Measurements from ENCODE around the gene LEMD2.
A peak's percentile ranks its signal among the peaks of the same experiment; 100 is the strongest.

LEMD2 gene

DNA sequence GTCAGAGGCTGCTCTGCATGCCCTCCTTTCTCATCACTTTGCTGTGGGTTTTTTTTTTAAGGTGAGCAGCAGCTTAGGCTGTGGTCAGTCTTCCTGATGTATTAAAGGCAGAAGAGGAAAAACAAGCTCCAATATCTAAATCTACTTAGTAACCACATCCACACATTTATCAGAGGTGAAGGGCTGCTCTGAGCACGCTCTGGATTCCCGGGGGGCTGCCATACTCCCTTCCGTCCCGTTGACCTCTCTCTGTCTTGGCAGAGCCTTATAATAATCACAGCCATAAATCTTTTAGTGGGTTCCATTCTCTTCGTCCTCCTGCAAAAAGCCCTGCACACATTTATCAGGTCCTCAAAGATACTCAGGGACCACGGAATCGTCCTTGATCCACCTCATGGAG lies 2.7 kb upstream of the LEMD2 start:
- no peak for DNase-seq

DNA sequence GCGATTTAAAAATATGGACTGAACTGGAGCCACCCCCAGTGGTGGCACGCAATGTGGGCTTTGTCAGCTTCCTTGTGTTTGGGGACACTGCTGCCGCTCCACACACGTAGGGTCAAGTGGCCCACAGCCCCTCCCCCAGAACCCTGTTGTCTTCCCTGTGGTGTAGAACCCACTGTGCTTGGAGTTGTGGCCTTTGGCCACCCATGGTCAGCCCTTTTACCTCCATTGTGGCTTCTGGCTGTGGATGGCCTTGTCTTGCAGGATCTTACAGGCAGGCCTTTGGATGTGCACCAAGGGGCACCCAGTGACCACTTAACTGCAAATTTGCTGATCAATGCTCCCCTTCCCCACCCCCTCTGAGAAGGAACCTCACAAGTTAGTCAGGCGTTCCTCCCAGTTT lies 2.0 kb upstream of the LEMD2 start:
- DNase-seq, result no peak

DNA sequence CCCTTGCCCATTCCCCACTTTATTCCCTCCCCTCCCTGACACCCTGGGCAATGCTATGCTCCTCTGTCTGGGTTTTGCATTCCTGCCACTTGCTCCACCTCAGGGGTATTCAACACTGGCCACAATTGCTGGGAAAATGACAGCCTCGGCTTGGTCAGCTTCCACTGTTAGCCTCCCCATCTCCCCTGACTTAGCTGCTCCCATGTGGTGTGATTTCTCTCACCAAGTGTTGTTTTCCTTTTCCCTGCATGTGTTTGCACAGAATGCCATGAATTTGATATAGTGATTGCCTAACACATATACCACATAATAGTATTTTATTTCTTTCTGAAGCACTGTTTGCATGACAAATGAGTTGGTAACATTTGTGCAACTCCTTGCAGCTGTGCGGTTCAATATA lies 1.4 kb upstream of the LEMD2 start:
- DNase-seq, result no peak

DNA sequence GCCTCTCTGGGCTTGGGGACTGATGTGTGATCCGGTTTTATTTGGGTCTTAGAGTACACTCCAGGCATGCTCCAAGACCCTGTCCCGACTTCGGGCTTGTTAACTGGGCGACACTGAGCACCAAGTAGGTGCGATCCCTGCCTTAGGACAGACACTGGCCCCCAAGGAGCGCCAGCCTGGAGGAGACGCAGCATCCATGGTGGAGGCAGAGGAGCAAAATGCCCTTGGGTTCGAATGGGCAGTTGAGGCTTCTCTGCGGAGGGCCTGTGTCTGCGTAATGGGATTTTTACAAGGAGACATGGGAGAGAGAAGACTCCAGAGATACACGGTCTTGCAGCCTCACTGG lies 593 bp upstream of the LEMD2 start:
- no peak for DNase-seq

DNA sequence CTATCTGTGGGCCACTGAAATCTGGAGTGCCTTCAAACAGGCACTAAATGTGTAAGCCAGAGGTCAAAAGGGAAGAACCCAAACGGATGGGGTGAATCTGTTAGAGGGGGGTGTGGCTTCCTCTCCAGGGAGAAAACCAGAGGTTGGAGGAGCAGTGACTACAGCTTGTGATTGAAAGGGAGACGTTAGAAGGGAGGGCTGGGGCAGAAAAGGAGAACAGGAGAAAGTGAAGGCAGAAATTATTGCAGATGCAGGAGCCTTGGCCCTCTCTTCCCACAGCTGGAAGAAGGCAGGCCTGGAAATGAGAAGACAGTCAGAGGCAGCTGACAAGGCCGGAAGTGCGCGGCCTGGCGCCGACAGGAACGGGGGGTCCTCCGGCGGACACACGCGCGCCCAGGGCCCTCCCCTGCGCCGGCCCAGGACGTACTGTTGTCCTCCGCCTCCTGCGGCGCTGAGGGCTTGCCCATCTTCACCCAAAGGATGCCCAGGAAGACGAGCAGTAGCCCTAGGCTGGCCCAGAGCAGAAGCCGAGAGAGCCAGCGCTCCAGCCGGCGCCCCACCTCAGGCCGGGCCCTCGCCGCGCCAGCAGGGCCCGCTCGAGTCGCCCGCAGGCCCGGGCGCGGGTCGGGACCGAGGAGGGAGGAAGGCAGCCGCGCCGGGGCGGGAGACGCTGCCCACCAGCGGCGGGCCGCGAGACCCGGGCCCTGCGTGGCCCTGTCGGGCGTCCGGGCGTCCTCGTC lies 806 bp downstream of the LEMD2 start:
- DNase-seq, result peak; percentile 31

DNA sequence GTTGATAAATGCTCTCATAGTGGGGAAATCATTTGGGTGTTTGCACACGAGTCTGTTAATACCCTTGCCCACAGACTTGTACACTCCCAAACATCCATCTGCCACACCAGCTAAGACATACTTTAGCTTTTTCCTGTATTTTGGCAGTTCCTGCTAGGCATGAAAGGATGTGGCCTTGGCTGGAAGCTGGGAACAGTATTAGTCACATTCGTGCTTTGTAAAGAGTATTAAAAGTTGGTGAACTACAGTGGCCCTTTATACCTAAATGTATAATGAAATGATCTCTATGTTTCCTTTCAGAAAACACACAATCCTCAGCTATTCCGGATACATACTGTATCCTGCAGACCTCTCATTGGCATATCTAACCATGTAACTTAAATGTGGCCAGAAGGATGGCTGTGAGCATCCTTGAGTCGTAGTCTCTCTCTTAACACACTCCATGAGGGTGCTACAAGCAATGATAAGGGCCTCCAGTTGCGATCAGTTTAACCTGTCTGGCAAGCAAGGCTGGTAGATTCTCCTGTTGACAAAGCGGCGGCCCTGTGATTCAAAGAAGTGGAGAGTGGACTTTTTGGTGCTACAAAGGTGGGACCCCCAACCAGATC lies 1.5 kb downstream of the LEMD2 start:
- no peak for DNase-seq

DNA sequence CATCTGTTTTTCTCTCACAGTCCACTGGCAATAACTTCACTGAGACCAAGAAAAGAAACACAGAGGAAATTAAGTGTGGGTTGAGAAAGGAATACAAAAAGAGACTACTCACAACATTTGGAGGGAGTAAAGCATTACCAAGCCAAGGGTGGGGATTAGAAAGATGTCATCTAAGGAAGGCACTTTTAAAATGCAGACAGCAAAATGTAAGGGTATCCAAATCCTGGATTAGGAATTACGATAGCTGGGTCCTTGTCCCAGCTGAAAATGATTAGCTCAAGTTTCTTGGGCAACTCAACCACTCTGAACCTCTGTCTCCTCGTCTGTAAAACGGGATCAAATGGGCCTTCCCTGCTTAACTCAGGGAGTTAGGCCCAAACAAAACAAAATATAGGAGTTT lies 2.2 kb downstream of the LEMD2 start:
- DNase-seq, result no peak

DNA sequence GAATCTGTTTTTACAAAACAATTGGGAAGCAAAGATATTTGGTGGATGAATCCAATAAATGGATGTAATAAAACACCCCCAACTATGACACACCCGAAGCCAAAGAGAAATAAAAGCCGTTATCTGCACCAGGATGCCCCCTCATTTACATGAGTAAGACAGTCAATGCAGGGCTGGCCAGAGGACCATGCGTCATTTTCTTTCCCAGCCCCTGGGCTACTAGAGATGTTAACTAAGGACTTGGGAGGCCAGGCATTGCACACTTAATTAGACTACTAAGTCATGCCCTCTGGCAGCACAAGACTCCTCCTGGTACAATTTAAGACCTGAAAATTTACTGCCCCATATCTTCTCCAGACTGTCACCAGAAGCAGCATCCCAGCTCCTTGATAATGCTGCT lies 3.2 kb downstream of the LEMD2 start:
- DNase-seq, result no peak

DNA sequence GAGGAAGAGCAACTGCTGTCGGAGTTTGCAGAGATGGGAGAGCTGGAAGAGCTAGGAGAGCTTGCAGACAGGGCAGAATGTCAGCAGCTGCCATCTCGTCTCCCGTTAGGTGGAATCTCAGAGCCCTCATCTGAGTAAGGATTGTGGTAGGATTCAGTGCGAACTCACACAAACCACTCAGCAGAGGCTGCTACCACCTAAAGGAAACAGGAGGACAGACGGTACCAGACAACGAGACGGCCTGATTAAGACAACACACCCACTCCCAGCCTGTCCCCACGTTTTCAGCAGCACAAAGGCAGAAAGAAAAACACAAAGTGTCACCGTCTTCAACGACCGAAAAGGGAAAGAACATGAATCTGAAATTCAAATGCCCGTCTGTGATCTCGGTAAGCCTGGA lies 4.1 kb downstream of the LEMD2 start:
- DNase-seq, result no peak

DNA sequence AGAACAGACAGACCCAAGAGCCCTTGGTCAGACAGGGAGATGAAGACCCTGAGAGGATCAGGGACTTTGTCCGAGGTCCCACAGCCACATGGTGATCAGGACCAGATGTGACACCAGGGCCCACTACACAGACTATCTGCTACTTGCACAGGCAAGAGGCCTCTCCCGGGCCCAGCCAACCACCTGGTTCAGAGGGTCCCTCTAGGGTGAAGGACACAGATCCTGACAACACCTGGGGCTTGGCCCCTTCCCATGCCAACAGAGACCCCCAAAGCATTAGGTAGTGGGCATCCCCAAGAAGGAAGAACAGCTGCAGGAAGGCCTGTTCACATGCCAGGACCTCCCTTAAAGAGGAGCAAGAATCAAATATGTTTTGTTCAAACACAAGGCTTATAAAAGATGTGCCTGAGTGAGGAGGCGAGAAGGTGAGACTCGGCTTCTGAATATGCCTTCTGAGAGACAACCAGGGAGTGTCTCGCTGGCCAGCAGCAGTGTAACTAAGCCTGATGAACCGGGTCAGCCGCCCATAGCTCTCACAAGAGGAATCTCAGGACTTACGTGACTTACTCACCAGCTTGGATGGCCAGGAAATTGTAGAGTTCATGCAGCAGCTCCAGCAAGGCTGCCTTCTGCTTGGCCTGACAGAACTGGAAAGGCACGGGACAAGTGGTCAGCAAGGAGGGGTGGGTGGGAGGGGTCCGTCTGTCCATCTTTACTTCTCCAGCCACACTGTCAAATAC lies 5.0 kb downstream of the LEMD2 start:
- DNase-seq, result no peak

DNA sequence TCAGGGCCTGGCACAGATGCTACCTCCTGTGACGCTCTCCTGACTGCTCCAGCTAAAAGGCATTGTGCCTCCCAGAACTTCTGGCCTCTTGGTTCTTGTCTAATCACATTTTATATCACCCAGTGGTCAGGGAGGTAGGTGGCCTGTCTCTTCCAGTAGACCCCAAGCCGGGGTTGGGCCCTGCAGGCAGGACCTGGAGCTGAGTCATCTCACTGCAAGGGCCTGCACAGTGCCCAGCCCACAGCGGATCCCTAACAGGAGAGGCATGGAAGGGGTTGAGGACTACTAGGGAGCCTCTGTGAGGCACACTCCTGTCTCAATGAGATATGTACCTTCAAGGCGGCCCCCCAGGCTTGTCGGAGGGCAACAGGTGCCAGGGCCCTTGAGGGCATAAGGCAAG lies 6.4 kb downstream of the LEMD2 start:
- DNase-seq, result no peak

DNA sequence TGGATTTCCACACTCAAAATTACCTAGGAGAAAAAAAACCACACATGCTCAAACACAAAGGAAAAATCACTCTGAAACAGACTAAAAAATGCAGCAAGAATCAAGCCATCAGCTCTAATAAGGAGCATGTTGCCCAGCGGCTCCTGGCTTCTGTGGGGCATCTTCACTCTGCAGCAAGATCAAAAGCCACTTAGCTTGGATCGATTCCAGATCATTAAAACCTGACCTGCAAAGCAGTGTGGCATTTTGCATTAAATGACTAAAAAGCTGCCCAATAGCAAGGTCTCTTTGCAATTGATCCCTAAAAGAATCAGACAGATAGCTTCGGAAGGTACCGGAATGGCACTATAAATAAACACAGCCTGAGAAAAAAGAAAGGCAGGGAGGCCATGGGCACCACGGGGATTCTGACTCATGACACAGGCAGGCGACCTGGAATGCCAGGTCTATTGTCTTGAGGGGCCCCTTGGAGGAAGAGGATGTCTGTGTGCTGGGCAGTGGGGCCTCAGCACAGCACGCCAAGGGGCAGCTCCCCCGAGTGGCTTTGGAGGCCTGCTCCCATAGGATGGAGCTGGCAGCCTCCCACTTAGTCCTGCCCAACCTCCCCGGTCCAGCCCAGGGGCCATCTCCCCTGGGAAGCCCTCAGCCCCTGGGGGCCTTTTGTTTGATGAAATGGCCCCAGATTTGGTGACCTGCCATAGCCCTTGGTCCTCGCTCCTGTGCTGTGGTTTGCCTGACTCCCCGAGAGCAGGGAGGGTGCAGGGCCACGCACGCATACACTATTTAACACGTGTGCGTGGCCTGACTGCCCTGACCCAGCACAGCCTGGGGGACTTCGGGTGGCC lies 7.6 kb downstream of the LEMD2 start:
- no peak for DNase-seq

DNA sequence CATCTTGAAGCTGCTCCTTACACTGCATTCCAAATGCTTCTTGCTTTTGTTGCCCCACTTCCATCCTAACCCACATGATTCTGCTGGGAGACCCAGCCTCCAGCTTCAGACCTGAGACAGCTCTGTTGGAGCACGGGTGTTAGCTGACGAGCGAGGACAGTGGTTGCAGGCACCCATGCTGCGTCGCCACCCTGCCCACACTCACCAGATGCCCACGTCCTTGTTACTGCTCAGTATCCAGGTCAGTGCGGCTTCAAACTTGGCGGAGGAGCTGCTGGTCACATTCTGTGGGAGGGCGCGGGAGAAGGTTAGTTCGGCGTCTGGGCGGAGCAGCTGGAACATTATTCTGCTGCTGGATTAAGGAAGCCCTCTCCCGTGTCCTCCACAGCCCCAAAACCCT lies 9.0 kb downstream of the LEMD2 start:
- no peak for DNase-seq

DNA sequence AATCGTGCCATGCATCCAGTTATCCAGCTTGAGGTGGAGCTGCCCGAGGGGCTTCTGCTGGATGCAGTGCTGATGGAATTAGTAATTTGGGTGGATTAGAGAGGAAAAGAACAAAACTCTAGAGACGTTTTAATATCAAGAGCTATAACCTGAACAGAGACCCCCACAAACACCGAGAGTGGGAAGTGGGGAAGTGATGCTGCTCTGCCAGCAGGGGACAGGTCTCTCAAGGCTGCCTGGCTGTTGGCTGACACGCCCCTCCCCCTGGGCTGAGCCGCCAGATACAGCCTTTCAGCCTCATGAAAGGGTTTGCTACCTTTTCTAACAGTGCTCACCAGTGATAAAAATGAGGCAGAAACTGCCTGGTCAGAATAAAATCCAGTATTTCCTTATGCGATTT lies 9.6 kb downstream of the LEMD2 start:
- DNase-seq, result no peak

DNA sequence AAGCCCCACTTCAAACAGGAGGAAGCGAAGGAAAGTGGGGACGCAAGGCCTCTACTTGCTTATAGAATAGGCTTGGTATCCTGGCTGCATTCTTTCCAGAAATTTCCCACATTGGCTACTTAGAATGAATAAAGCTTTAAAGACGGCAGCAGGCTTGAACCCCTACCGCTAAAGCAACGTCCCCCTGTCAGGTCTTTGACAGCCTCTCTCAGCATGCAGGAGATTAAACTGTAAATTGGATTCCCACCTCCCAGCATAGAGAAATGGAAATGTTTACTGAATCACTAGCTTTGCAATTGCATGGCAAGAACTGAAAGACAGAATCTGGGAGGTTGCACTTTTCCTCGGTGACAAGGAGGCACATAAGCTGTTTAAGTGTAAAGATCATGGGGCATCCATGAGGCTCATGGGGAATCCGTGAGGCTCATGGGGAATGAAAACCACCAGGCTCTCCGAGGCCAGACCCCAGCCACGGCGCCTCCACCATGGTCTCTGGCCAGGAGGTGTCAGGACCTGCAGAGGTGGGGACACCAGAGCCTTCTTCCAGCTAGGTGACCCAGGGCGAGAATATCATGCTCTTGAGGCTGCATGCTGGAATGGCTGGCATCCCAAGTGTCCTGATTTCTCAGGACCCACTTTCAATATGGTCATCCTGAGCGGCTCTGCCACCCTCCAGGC lies 10.3 kb downstream of the LEMD2 start:
- DNase-seq, result no peak

DNA sequence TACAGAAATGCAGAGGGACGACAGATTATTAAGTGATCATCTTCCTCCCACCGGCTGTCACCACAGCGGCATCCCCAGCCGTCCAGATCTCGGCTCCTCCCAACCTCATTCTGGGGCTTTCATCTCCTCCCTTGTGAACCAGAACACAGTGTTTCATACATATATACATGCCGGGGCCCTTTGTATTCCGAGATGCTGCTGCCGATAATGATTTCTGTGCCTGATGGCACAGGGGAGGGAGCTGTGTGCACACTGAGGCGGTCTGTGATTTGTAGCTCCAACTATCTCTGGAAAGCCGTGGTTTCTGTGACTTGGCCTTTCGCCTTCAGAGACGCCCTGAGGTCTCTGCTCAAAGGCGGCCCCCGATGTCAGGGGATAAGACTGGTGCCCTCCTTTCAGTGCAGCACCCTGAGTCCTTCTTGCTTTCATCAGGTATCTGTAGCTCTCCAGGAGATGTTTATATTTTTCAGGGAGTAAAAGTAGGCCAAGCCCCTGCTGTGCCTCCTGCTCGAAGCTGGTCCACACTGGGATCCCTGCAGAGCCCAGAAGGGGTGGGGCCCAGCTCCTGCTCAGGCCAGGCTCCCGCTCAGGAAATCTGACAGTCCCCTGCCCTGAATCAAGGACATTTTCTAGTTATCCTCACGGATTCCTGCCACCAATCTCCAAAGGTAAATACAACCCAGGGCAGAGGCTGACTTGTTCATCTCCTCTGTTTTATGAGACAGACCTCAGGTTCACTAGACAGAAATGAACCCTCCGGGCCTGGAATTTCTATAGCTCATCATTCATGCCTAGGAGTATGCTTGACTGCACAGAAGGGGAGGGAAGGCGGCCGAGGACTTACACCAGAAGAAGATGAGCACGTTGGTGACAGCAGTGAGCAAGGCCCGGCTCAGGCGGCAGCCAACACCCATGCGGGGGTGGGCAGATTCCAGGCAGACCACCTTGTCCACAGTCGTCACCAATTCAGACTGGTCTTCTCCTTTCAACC lies 11.2 kb downstream of the LEMD2 start:
- DNase-seq, result no peak

DNA sequence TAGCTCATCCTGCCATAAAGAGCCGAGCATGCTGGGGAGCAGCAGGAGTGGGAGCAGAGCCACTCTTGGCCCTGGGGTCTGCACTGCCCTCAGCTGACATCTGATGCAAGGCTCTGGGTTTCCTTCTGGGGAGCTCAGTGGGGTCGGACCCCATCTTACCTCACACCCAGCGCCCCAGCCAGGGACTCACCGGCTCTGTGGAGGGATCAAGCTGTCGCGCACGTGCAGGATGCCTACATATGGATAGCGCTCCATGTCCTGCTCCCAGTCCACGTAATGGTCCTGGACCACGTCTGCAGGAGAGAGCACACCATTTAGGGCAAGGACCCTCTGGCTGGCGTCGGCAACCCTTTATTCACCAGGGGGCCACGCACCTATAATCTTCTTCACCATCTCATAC lies 12.2 kb downstream of the LEMD2 start:
- DNase-seq, result no peak

DNA sequence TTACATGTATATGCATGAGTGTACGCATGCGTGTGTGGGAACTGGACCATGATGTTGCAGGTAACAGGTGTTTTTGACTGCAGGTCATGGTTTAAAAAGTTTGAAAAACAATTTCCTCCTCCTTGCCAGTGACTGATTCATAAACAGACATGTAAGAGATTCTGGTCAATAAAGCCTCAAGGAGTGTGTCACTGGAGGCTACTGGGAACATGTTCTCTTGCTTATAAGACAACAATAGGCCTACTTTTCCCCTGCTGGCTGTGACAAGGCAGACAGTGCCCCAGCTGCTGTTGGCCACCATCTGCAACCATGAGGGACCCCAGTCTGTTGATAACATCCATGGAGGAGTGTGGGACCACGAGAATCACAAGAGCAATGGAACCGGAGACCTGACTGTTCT lies 12.7 kb downstream of the LEMD2 start:
- DNase-seq, result no peak

DNA sequence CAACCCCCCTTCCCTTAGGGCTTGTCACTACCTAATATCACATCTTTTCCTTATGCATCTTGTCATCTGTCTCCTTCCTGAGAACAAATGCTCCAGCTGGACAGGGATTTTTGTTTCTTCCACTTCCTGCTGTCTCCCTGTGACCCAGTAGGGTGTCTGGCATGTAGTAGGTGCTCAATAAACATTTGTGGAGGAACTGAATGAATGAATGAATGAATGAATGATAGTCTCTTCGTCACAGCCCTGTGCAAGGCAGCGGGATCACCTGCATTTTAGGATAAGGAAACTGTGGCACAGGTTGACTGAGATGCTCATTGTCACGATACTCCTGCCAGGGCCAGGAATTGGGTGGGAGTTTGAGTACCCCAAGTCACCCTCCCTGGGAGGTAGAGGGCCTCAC lies 14.2 kb downstream of the LEMD2 start:
- no peak for DNase-seq

DNA sequence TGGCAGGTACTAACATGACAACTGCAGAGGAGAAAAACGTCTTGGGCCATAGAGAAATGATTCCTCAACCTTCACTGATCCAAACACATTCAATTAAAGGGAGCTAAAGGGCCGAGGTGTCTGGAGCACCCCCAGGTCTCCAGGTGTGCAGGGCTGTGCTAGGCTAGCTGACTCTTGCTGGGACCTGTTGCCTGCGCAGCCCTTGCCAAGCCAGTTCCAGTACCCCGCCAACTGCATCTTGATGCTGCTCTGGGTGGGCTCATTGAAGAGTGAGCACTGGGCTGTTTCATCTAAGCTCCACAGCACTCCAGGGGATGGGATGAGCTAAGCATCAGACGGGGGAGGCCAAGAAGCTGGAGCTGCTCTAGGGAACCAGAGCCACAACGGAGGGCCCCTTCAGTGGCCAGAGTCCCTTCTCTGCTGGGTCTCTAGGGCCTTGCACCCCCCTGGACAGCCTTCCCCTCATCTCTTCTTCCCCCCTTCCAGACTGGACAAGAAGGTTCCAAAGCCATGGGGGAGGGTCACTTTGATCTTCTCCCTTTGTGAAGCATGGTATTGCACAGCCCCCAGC lies 15.9 kb downstream of the LEMD2 start:
- DNase-seq, result no peak

DNA sequence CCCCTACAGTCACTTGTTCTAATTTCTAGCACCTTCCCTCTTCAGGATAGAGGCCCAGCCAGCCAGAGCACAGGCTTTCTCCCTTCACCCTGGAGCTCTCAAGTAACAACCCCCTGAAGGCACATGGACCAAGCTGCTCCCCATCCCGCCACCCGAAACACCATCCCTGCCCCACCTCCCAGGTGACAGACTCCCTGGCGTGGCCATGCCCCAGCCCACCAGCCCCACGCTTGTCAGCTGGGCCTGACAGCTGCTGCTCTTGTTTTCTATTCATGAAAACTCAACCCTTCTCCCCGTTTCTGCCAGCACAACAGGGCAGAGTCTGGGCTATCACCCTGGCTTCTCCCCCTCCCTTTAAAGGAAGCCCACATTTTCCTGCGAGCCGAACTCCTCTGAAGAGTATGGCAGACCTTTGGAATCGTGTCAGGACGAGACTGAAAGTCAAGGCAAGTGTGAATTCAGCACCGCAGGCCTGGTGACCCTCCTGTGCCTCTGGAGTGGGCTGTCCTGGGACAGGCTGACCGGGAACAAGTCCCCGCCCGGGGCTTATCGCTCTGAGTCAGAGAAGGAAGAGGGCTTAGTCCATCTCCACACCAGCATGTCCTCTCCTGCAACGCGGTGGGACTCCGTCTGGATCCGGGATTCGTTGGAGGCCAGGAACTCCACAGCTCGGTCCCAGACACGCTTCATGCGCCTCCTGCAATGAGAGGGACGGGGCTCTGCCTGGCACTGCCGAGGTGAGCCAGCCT lies 16.7 kb downstream of the LEMD2 start:
- DNase-seq, result no peak

All from NCI-H345 (cell line).